Renal cortical epithelial cell (primary cell): ENCODE data around the gene KDM2A. TPM values are rescaled to one million over a fixed set of nuclear protein-coding genes. Genes with fewer than 3 reads are reported as not detected.

Source experiments
- DNase-seq: peaks from one replicate; pipeline ENCODE4 v3.0.0-alpha.2; 2011; ENCODE audit warnings: low read depth
- total RNA-seq: library from RNA; depleted of rRNA; stranded (reverse); fragments of >200 nt; gene quantifications from 2 replicates; pipeline ENCODE4 v1.2.3, GENCODE V29; 2014

KDM2A gene
- total RNA-seq, 1 donor from 2014 or later: 92.4 TPM

DNA sequence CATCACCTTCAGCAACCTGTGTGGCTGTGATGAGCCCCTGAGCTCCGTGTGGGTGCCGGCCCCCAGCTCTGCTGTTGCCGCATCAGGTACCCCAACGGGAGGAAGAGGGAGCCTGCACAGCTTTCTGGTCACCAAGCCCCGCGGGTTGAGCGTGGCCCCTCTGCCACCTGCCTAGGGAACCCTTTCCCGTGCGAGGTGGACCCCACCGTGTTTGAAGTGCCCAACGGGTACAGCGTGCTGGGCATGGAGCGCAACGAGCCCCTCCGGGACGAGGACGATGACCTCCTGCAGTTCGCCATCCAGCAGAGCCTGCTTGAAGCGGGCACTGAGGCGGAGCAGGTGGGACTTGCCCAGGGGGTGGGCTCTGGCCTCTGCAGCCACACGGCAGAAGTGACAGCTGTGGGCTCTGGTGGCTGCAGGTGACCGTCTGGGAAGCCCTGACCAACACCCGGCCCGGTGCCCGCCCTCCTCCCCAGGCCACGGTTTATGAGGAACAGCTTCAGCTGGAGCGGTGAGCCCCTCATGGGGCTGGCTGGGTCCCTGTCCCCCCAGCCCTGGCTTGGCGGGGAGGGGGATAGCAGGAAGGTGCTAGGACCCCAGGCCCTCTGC lies 182.4 kb downstream of the KDM2A start:
- DNase-seq: no peak

- DNase-seq: peak; percentile 78
Measured at GRCh38 chr11:67301951-67302516, 183.0 kb downstream of the KDM2A start.

DNA sequence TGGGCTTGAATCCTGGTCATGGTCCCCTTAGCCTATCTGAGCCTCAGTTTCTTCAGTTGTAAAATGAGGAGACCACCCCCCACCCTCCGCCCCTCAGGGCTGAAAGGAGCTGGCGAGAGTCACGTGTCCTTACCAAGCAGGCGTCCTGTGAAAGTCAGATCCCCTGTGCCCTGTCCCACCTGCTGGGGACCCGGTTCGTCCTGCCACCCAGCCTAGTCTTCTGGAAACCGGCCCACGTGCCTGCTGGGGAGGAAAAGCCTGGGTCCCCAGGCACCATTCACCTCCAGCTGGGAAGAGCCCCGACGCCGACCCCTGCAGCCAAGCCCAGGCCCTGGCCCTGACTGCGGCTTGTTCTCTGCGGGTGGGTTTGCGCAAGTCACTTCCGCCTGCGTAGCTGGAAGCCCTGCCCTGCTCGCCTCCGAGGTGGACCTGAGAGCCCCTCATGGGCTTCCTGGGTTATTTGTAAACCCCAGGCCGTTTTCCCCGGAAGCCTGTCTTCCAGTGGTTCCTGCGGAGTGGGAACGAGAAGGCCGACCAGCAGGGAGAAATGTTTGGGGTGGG lies 183.6 kb downstream of the KDM2A start:
- peak; percentile 25 for DNase-seq

- DNase-seq: peak; percentile 25
Measured at GRCh38 chr11:67303132-67303834, 184.2 kb downstream of the KDM2A start, which contains the start of gene SSH3. TSS of gene SSH3 (plus strand) at chr11:67303530. CDS start at chr11:67303626, 96 bp downstream.

GRCh38 chr11:67303835-67304411 lies 184.9 kb downstream of the KDM2A start:
- no peak for DNase-seq

DNA sequence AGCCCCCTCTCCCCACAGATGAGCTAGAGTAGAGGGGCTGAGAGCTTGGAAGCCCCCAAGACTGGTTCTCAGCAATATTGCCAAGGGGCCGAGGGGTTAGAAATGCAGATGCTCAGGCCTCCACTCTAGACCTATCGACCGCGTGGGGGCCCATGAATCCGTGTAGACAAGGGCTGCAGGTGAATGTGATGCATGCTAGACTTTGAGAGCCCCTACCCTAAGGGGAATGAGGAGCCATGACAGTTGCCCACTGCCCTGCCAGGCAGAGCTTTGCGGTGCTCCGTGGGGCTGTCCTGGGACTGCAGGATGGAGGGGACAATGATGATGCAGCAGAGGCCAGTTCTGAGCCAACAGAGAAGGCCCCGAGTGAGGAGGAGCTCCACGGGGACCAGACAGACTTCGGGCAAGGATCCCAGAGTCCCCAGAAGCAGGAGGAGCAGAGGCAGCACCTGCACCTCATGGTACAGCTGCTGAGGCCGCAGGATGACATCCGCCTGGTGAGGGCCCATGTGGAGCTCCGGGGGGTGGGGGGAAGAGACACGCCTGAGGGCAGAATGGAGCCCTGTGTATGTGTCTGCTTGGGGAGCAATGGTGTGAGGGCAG lies 185.5 kb downstream of the KDM2A start:
- DNase-seq: no peak

DNA sequence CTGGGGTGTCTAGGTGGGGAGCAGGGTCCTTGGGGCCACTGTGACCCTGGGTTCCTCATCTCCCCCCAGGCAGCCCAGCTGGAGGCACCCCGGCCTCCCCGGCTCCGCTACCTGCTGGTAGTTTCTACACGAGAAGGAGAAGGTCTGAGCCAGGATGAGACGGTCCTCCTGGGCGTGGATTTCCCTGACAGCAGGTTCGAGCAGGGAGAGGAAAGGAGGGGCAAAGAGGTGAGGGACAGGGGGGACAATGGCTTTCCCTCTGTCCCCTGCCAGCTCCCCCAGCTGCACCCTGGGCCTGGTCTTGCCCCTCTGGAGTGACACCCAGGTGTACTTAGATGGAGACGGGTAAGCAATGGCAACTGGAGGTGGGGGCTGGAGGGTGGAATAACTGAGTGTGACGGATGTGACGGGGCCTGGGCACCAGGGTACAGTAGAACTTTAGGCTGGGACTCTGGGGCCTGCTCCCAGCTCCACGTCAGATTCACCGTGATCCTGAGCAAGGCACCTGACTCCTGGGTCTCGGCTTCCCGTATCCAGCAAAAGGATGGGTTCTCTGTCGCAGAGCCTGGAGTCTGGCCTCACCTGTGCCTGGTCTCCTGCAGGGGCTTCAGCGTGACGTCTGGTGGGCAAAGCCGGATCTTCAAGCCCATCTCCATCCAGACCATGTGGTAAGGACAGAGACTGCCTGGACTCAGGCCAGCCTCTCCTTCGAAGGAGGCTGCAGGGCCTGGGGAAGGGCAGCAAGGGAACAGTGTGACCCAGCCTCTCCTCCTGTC lies 187.9 kb downstream of the KDM2A start:
- DNase-seq: no peak

- no peak for DNase-seq
Measured at GRCh38 chr11:67307545-67308001, 188.5 kb downstream of the KDM2A start.

Other genes with a start within 250 kb of the KDM2A start
- gene PC, start 160.9 kb upstream of the KDM2A start, total RNA-seq: 5.4 and 9.5 TPM in 2 replicates
- not detected in 2 replicates for gene C11orf86, start 144.0 kb upstream of the KDM2A start, total RNA-seq
- gene SYT12, start 96.1 kb upstream of the KDM2A start, total RNA-seq: 0.87 and 10.6 TPM in 2 replicates
- 22.3 and 24.5 TPM in 2 replicates for gene RHOD, start 62.4 kb upstream of the KDM2A start, total RNA-seq
- 32.3 and 71.8 TPM in 2 replicates for gene GRK2, start 147.2 kb downstream of the KDM2A start, total RNA-seq
- gene ANKRD13D, start 170.0 kb downstream of the KDM2A start, total RNA-seq: 29.0 and 38.9 TPM in 2 replicates
- gene SSH3, start 184.3 kb downstream of the KDM2A start, total RNA-seq: 44.1 and 70.2 TPM in 2 replicates
- 43.9 and 61.6 TPM in 2 replicates for gene POLD4, start 234.3 kb downstream of the KDM2A start, total RNA-seq